Mesothelial cell of epicardium (in vitro differentiated cells): ENCODE data around the gene ST6GALNAC5. TPM values are rescaled to one million over a fixed set of nuclear protein-coding genes. Genes with fewer than 3 reads are reported as not detected.

ENCODE experiments used
- DNase-seq, 2 experiments: peaks; one replicate each; pipeline ENCODE4 v3.0.0; 2021; ENCODE audit warnings: low spot score in 2 of 2; ENCODE audit not compliant: unreplicated experiment in 2 of 2
- H3K27ac Mint-ChIP-seq: 2 replicates; pipeline ENCODE4 v1.8.0; 2021; ENCODE audit warnings: mixed read lengths
- H3K27me3 Mint-ChIP-seq: 2 replicates; pipeline ENCODE4 v1.8.0; 2021; ENCODE audit warnings: low read depth, mixed read lengths
- H3K36me3 Mint-ChIP-seq: 2 replicates; pipeline ENCODE4 v1.8.0; 2021; ENCODE audit warnings: mixed read lengths
- H3K4me1 Mint-ChIP-seq: 2 replicates; pipeline ENCODE4 v1.8.0; 2021; ENCODE audit warnings: mixed read lengths
- H3K4me3 Mint-ChIP-seq: 2 replicates; pipeline ENCODE4 v1.8.0; 2021; ENCODE audit warnings: mild to moderate bottlenecking, moderate library complexity, mixed read lengths
- H3K9me3 Mint-ChIP-seq: 2 replicates; pipeline ENCODE4 v1.8.0; 2021; ENCODE audit warnings: mixed read lengths
- CTCF ChIP-seq: fragments of 200-600 bp; sonication (generic); IDR thresholded peaks from one replicate; pipeline ENCODE4 v1.5.0; 2021; ENCODE audit warnings: antibody characterized with exemption; ENCODE audit not compliant: unreplicated experiment
- total RNA-seq: library from RNA; stranded (reverse); gene quantifications from 3 replicates; pipeline ENCODE4 v1.2.1, GENCODE V29; 2021

The ST6GALNAC5 gene
- total RNA-seq, 1 donor from 2014 or later = 16.7 TPM

GRCh38 chr1:76905876-76906595, 38.8 kb downstream of the ST6GALNAC5 start:
- Mint-ChIP-seq H3K36me3 (no peaks in the 10 kb centered on the region), H3K27ac (no peak overlapping the region), H3K4me1 (no peaks in the 10 kb centered on the region), H3K9me3 (peaks cover 6% of the 10 kb centered on the region), H3K27me3 (no peaks in the 10 kb centered on the region), H3K4me3 (no peak overlapping the region)
- no peak for DNase-seq
- TF ChIP-seq CTCF = no peak

GRCh38 chr1:76909311-76909710, 42.0 kb downstream of the ST6GALNAC5 start:
- no peak overlapping the region for H3K4me3 Mint-ChIP-seq
- no peak overlapping the region for H3K27ac Mint-ChIP-seq
- H3K4me1 Mint-ChIP-seq = no peaks in the 10 kb centered on the region
- peaks cover 2% of the 10 kb centered on the region for H3K36me3 Mint-ChIP-seq
- H3K27me3 Mint-ChIP-seq = no peaks in the 10 kb centered on the region
- DNase-seq = no peak
- no peak for TF ChIP-seq CTCF
- peaks cover 13% of the 10 kb centered on the region for H3K9me3 Mint-ChIP-seq

GRCh38 chr1:76919085-76919484, 51.8 kb downstream of the ST6GALNAC5 start:
- TF ChIP-seq CTCF = no peak
- Mint-ChIP-seq H3K27me3 (no peaks in the 10 kb centered on the region), H3K4me3 (no peak overlapping the region), H3K4me1 (peaks cover 7% of the 10 kb centered on the region), H3K9me3 (no peaks in the 10 kb centered on the region), H3K36me3 (no peaks in the 10 kb centered on the region), H3K27ac (peak overlapping the region; percentile 3)
- no peak for DNase-seq

GRCh38 chr1:76921590-76921989, 54.3 kb downstream of the ST6GALNAC5 start:
- Mint-ChIP-seq H3K9me3 (no peaks in the 10 kb centered on the region), H3K27ac (no peak overlapping the region), H3K27me3 (no peaks in the 10 kb centered on the region), H3K4me3 (no peak overlapping the region), H3K36me3 (no peaks in the 10 kb centered on the region), H3K4me1 (peaks cover 7% of the 10 kb centered on the region)
- TF ChIP-seq CTCF = no peak
- DNase-seq = no peak

- DNase-seq = no peak
- no peak for TF ChIP-seq CTCF
- Mint-ChIP-seq H3K9me3 (peaks cover 3% of the 10 kb centered on the region), H3K27me3 (no peaks in the 10 kb centered on the region), H3K27ac (no peak overlapping the region), H3K4me1 (no peaks in the 10 kb centered on the region), H3K36me3 (no peaks in the 10 kb centered on the region), H3K4me3 (no peak overlapping the region)
Observed at GRCh38 chr1:76925825-76926224, 58.5 kb downstream of the ST6GALNAC5 start.

GRCh38 chr1:76928522-76928921, 61.2 kb downstream of the ST6GALNAC5 start:
- Mint-ChIP-seq H3K4me1 (peaks cover 4% of the 10 kb centered on the region), H3K27ac (no peak overlapping the region), H3K36me3 (no peaks in the 10 kb centered on the region), H3K4me3 (no peak overlapping the region), H3K9me3 (peaks cover 3% of the 10 kb centered on the region), H3K27me3 (no peaks in the 10 kb centered on the region)
- DNase-seq = no peak
- TF ChIP-seq CTCF = no peak
